Peyer's patch (tissue), 4 donors: ENCODE data around the gene OPTC.

Experiments
- CTCF ChIP-seq, 6 experiments: fragments of 450-650 bp in 4 of 6; fragments of 200-600 bp in 2 of 6; sonication (generic) in 1 of 6; IDR thresholded peaks; one replicate each; pipeline ENCODE4 v1.5.1; 2017 to 2019; ENCODE audit warnings: antibody characterized with exemption in 6 of 6, mild to moderate bottlenecking in 3 of 6, moderate library complexity in 1 of 6
- POLR2A ChIP-seq, 2 donors: fragments of 450-650 bp; IDR thresholded peaks; one replicate each; pipeline ENCODE4 v1.5.1; 2017; ENCODE audit warnings: antibody characterized with exemption in 2 of 2, mild to moderate bottlenecking in 2 of 2, moderate library complexity in 2 of 2

GRCh38 chr1:203509135-203509534 is 15.2 kb downstream of the OPTC start:
- TF ChIP-seq CTCF (IDR thresholded peaks at IDR 0.05) (no peak), POLR2A (IDR thresholded peaks at IDR 0.05) (no peak)
